Endodermal cell (in vitro differentiated cells): ENCODE measurements around the gene ATOH1. TPM values are rescaled to one million over a fixed set of nuclear protein-coding genes. Genes with fewer than 3 reads are reported as not detected.
A peak's percentile ranks its signal among the peaks of the same experiment; 100 is the strongest.

Source experiments
- DNase-seq: peaks from one replicate; pipeline ENCODE4 v3.0.0-alpha.2; 2017
- H3K27ac ChIP-seq: 2 replicates; pipeline ENCODE4 v1.5.1; 2013; ENCODE audit warnings: mild to moderate bottlenecking, low read depth, low read length, moderate library complexity
- H3K27me3 ChIP-seq: 2 replicates; pipeline ENCODE4 v1.6.1; 2013; ENCODE audit warnings: mild to moderate bottlenecking, low read length, moderate library complexity; ENCODE audit not compliant: insufficient read depth, control insufficient read depth, poor library complexity, severe bottlenecking
- H3K36me3 ChIP-seq: 2 replicates; pipeline ENCODE4 v1.7.0; 2013; ENCODE audit warnings: mild to moderate bottlenecking, low read length, moderate library complexity; ENCODE audit not compliant: control insufficient read depth, insufficient read depth
- H3K4me1 ChIP-seq: one replicate; pipeline ENCODE4 v1.7.0; 2013; ENCODE audit warnings: low read length; ENCODE audit not compliant: control insufficient read depth, insufficient read depth
- H3K4me3 ChIP-seq: 2 replicates; pipeline ENCODE4 v1.5.1; 2013; ENCODE audit warnings: mild to moderate bottlenecking, low read length, moderate library complexity
- H3K9ac ChIP-seq: 2 replicates; pipeline ENCODE4 v1.6.1; 2013; ENCODE audit warnings: mild to moderate bottlenecking, low read length, moderate library complexity; ENCODE audit not compliant: poor library complexity, severe bottlenecking; ENCODE audit errors: extremely low read depth
- H3K9me3 ChIP-seq: 2 replicates; pipeline ENCODE4 v1.6.1; 2013; ENCODE audit warnings: mild to moderate bottlenecking, low read length, moderate library complexity; ENCODE audit not compliant: control insufficient read depth
- H3K27ac Mint-ChIP-seq: 2 replicates; pipeline ENCODE4 v1.8.0; 2020; ENCODE audit warnings: mixed read lengths
- H3K27me3 Mint-ChIP-seq: 2 replicates; pipeline ENCODE4 v1.8.0; 2021; ENCODE audit warnings: mild to moderate bottlenecking, mixed read lengths; ENCODE audit not compliant: insufficient read depth
- H3K36me3 Mint-ChIP-seq: 2 replicates; pipeline ENCODE4 v1.8.0; 2020; ENCODE audit warnings: low read depth, mixed read lengths
- H3K4me1 Mint-ChIP-seq: 2 replicates; pipeline ENCODE4 v1.8.0; 2020; ENCODE audit warnings: mixed read lengths
- H3K4me3 Mint-ChIP-seq: 2 replicates; pipeline ENCODE4 v1.8.0; 2020; ENCODE audit warnings: mild to moderate bottlenecking, moderate library complexity, mixed read lengths
- H3K9me3 Mint-ChIP-seq: 2 replicates; pipeline ENCODE4 v1.8.0; 2020; ENCODE audit warnings: mild to moderate bottlenecking, mixed read lengths
- WGBS, 2 experiments: methylation state at CpG; one replicate each; pipeline versions ENCODE4 v1.1.5 to v1.1.7; 2013; ENCODE audit warnings: missing lambda C conversion rate in 2 of 2, mixed read lengths in 1 of 2; ENCODE audit not compliant: insufficient coverage in 1 of 2, insufficient read length in 1 of 2; 5-methylcytosine and 5-hydroxymethylcytosine counted together
- total RNA-seq, 2 donors: library from RNA; stranded (reverse); fragmentation: NEBNext Ultra II Directional in 1 of 2; extraction: Animal tissue kit (Norgen Biotek cat#: 25700) in 1 of 2; gene quantifications; 2 replicates in 1 of 2; 3 replicates in 1 of 2; pipeline ENCODE4 v1.2.1, GENCODE V29; 2021
- TF ChIP-seq, protein P1 (sequence below): fragments of 200-600 bp; sonication (generic); conservative IDR thresholded peaks from 2 replicates; pipeline ENCODE4 v1.5.0; 2021; ENCODE audit warnings: antibody characterized with exemption, mild to moderate bottlenecking

ATOH1 gene
- total RNA-seq, 2 donors from 2014 or later, result 1.0 to 1.6 TPM

DNA sequence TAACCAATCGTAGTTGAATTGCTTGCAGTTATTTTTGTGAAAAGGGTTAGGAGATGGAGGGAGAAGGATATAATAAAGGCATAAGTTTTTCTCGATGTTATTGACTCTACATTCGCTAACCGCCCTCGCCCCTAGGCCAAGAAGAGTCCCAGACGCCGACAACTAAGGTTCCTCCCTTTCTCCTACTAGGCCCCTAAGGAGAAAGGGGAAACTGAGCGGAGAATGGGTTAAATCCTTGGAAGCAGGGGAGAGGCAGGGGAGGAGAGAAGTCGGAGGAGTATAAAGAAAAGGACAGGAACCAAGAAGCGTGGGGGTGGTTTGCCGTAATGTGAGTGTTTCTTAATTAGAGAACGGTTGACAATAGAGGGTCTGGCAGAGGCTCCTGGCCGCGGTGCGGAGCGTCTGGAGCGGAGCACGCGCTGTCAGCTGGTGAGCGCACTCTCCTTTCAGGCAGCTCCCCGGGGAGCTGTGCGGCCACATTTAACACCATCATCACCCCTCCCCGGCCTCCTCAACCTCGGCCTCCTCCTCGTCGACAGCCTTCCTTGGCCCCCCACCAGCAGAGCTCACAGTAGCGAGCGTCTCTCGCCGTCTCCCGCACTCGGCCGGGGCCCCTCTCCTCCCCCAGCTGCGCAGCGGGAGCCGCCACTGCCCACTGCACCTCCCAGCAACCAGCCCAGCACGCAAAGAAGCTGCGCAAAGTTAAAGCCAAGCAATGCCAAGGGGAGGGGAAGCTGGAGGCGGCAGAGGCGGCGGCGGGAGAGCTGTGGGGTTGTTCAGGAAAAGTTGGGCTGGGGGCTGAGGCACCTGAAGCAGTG, 5.9 kb downstream of the ATOH1 start:
- Mint-ChIP-seq H3K4me1 (peaks cover 37% of the 10 kb centered on the region), H3K36me3 (no peaks in the 10 kb centered on the region), H3K9me3 (no peaks in the 10 kb centered on the region), H3K4me3 (peak overlapping the region; percentile 63), H3K27me3 (peaks cover 100% of the 10 kb centered on the region), H3K27ac (no peak overlapping the region)
- peaks cover 95% of the 10 kb centered on the region for H3K27me3 ChIP-seq
- no peaks in the 10 kb centered on the region for H3K36me3 ChIP-seq
- H3K4me1 ChIP-seq, result peaks cover 12% of the 10 kb centered on the region
- no peaks in the 10 kb centered on the region for H3K9me3 ChIP-seq
- H3K27ac ChIP-seq, result no peak overlapping the region
- TF ChIP-seq, protein P1, sequence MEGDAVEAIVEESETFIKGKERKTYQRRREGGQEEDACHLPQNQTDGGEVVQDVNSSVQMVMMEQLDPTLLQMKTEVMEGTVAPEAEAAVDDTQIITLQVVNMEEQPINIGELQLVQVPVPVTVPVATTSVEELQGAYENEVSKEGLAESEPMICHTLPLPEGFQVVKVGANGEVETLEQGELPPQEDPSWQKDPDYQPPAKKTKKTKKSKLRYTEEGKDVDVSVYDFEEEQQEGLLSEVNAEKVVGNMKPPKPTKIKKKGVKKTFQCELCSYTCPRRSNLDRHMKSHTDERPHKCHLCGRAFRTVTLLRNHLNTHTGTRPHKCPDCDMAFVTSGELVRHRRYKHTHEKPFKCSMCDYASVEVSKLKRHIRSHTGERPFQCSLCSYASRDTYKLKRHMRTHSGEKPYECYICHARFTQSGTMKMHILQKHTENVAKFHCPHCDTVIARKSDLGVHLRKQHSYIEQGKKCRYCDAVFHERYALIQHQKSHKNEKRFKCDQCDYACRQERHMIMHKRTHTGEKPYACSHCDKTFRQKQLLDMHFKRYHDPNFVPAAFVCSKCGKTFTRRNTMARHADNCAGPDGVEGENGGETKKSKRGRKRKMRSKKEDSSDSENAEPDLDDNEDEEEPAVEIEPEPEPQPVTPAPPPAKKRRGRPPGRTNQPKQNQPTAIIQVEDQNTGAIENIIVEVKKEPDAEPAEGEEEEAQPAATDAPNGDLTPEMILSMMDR, result no peak
- no peak overlapping the region for H3K9ac ChIP-seq
- DNase-seq, result peak; percentile 84
- H3K4me3 ChIP-seq, result peak overlapping the region; percentile 71
- 1 to 7% methylated on average over 8 to 42 of the region's 42 CpGs for WGBS, 2 experiments

DNA sequence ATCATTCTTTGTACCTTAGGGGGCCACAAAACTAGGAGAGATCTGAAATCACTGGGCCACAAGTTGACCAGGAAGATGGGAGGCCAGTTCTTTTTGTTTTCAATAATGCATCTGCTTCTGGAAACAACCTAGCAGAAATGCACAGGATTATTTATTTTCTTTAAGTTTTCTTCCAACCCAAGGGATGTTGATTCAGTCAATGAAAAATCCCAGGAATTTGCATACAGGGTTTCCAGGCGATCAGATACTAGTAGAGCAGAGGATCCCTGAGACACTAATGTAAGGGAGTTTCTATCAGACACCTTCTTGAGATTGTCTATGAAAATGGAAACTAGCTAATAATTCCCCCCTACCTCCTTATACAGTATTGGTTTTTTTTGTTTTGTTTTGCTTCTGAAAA, 7.4 kb downstream of the ATOH1 start:
- H3K9me3 Mint-ChIP-seq, result no peaks in the 10 kb centered on the region
- H3K27me3 Mint-ChIP-seq, result peaks cover 100% of the 10 kb centered on the region
- H3K9me3 ChIP-seq, result no peaks in the 10 kb centered on the region
- no peak overlapping the region for H3K4me3 Mint-ChIP-seq
- H3K36me3 ChIP-seq, result no peaks in the 10 kb centered on the region
- no peak overlapping the region for H3K27ac Mint-ChIP-seq
- no peak overlapping the region for H3K9ac ChIP-seq
- TF ChIP-seq, protein P1, result no peak
- H3K4me1 Mint-ChIP-seq, result peaks cover 43% of the 10 kb centered on the region
- peaks cover 90% of the 10 kb centered on the region for H3K27me3 ChIP-seq
- H3K36me3 Mint-ChIP-seq, result no peaks in the 10 kb centered on the region
- H3K27ac ChIP-seq, result no peak overlapping the region
- H3K4me3 ChIP-seq, result no peak overlapping the region
- WGBS, 2 experiments, result 84 to 88% methylated on average over 1 of the region's 1 CpG
- no peak for DNase-seq
- H3K4me1 ChIP-seq, result peaks cover 10% of the 10 kb centered on the region

GRCh38 chr4:93839704-93840103, 11.2 kb downstream of the ATOH1 start:
- peaks cover 45% of the 10 kb centered on the region for H3K4me1 Mint-ChIP-seq
- Histone ChIP-seq H3K9ac (no peak overlapping the region), H3K4me3 (no peak overlapping the region), H3K9me3 (no peaks in the 10 kb centered on the region), H3K27me3 (peaks cover 54% of the 10 kb centered on the region), H3K27ac (no peak overlapping the region), H3K36me3 (no peaks in the 10 kb centered on the region), H3K4me1 (peaks cover 13% of the 10 kb centered on the region)
- no peaks in the 10 kb centered on the region for H3K36me3 Mint-ChIP-seq
- H3K4me3 Mint-ChIP-seq, result no peak overlapping the region
- H3K9me3 Mint-ChIP-seq, result no peaks in the 10 kb centered on the region
- H3K27ac Mint-ChIP-seq, result no peak overlapping the region
- TF ChIP-seq, protein P1, result no peak
- peaks cover 68% of the 10 kb centered on the region for H3K27me3 Mint-ChIP-seq
- no peak for DNase-seq
- 84 to 85% methylated on average over 4 of the region's 4 CpGs for WGBS, 2 experiments
